NCI-H345 (cell line): ENCODE measurements around the gene TBC1D3B.
"Not testable (repeated sequence)": the region's sequence is repeated elsewhere in the genome, so short reads cannot be mapped to it uniquely, and the experiment has no call there.

Source experiments
- DNase-seq: peaks from one replicate; lab custom pipeline; 2025; lab: John Stamatoyannopoulos, UW

Gene TBC1D3B

DNA sequence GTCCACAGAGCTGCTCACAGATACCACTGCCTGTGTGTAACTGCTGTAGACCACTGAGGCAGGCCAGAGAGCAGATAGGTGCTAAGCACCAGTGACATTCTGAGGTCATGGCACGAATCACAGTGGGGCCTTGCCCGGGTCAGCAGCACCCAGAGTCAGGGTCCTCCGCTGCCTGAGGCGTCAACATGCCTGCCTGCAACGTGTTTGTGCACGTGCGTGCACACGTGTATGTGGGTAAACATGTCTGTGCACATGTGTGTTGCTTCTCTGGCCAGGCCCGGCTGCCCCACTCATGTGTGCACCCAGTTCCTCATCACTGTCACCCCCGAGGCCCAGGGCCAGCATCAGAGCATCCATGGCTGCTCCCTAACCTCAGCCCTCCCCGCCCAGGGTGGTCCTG, at the start of gene TBC1D3B:
Gene TBC1D3B, minus strand, starts transcription at position 101 of the 400 bp plus-strand sequence. CDS start 1,586 bp downstream, outside the sequence.
- DNase-seq, result not testable (repeated sequence)

DNA sequence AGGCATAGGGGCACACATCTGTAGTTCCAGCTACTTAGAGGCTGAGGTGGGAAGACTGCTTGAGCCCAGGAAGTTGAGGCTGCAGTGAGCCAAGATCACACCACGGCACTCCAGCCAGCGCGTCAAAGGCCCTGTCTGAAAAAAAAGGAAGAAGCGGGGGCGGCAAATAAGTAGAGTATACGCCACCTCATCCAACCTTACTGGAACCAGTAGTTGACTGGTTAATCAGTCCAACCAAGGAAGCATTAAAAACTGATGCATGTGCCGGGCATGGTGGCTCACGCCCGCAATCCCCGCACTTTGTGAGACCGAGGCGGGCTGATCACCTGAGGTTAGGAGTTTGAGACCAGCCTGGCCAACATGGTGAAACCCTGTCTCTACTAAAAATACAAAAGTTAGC, 46.5 kb upstream of the TBC1D3B start:
- not testable (repeated sequence) for DNase-seq

DNA sequence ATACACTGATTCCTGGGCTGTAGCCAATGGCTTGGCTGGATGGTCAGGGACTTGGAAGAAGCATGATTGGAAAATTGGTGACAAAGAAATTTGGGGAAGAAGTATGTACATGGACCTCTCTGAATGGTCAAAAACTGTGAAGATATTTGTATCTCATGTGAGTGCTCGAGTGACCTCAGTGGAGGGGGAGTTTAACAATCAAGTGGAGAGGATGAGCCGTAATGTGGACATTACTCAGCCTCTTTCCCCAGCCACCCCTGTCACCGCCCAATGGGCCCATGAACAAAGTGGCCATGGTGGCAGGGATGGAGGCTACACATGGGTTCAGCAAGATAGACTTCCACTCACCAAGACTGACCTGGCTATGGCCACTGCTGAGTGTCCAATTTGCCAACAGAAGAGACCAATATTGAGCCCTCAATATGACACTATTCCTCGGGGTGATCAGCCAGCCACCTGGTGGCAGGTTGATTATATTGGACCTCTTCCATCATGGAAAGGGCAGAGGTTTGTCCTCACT, 45.2 kb upstream of the TBC1D3B start:
- DNase-seq, result not testable (repeated sequence)

DNA sequence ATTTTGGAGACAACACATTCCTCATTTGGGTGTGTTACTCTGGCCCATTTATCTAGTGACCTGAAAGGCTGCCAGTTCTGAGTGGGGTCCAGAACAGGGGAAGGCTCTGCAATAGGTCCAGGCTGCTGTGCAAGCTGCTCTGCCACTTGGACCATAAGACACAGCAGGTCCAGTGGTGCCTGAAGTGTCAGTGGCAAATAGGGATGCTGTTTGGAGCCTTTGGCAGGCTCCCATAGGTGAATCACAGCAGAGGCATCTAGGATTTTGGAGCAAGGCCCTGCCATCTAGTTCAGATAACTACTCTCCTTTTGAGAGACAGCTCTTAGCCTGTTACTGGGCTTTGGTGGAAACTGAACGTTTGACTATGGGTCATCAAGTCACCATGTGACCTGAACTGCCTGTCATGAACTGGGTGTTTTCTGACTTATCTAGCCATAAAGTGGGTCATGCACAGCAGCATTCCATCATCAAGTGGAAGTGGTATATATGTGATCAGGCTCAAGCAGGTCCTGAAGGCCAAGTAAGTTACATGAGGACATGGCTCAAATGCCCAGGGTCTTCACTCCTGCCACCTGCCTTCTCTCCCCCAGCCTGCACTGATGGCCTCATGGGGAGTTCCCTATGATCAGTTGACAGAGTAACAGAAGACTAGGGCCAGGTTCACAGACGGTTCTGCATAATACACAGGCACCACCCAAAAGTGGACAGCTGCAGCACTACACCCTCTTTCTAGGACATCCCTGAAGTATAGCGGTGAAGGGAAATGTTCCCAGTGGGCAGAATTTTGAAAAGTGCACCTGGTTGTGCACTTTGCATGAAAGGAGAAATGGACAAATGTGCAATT, 44.5 kb upstream of the TBC1D3B start:
- DNase-seq, result not testable (repeated sequence)

DNA sequence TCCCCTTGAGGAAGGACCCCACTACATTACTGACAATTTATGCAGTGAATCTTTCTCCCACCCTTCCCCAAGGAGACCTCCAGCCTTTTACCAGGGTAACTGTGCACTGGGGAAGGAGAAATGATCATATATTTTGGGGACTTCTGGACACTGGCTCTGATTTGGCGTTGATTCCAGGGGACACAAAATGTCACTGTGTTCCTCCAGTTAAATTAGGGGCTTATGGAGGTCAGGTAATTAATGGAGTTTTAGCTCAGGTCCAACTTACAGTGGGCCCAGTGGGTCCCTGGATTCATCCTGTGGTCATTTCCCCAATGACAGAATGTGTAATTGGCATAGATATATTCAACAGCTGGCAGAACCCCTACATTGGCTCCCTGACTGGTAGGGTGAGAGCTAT, 43.1 kb upstream of the TBC1D3B start:
- not testable (repeated sequence) for DNase-seq

DNA sequence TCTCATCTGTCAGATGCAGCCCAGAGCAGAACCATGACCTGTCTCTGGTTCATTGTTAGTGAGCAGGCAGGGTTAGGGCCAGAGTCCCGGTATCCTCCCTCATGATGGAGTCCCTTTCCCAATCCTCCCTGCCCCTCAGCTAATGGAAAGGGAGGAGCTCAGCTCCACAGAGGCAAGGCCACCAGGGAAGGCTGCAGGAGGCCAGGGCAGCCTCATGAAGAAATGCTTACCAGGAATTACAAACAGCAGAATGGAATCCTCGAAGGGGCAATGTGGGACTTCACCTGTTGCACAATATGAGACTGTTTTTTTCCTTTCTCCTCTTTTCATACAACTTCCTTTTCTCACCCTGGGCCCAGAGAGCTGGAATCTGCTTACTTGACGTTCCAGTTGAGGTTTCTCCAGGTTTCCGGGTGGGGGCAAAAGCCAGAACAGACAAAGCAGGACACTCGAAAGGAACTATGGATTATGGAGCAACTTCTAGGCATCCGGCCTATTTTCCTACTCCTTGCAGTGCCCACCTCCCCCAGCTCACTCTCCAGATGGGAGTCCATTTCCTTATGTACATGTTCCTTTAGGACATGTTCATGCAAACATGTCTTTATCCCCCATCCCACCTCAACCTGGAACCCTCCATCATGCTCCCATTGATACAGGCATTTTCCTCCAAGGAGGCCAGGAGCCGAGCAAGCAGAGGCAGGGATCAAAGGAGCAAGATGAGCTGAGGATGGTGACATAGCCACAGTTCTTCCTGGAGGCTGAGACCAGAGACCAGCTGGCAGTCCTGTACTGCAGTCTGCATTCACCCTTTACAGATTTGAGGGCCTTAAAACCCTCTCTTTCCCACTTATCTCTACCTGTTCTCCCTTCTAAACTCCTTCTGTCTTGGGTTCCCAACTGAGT, 39.2 kb upstream of the TBC1D3B start:
- DNase-seq, result not testable (repeated sequence)

DNA sequence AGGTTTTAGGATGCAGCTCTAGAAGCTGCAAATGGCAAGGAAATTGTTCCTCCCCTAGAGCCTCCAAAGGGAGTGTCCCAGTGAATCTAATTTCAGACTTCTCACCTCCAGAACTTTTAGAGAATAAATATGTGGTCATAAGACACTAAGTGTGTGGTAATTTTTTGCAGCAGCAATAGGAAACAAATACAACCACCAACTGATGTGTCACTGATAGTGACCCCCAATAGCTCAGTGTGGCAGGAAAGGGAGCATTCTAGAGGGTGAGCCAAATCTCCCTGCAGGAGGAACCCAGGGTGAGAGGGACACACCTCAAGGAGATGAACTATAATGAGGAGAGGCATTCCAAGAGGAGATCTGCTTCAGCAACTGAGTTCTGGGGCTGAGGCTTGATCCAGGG, 38.5 kb upstream of the TBC1D3B start:
- DNase-seq, result no peak

DNA sequence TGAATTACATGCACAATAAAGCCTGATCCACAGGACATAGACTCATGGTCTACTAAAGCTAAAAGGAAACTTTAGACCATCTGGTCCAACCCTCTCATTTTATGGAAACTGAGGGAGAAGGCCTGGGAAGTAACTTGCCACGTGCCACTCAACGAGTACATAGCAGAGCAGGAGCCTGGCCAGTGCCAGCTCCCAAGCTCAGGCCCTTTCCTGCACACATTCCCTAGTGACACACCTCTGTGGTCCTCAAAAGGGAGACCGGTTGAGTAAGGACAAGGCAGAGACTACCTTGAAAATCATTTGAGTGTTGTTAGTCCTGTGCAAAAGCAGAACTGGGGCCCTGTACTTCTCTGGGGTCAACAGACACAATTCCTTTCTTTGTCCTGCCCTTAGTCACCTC, 37.3 kb upstream of the TBC1D3B start:
- DNase-seq, result no peak

DNA sequence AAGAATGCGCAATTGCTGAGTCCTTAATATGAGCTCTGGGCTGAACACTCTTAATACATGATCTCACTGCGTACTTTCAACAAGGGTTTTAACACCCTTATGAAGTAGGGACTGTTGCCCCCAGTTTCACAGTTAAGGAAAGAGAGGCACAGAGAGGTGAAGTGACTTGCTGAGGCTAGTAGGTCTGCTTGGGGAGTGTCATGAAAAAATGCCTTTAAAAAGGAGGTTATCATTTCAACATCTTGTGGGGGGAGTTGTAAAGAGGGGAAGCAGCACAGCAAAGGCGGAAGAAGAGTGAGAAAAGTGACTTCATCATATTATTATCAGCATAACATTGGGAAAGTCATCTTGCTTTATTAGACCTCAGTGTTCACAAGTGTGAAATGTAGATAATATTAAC, 36.5 kb upstream of the TBC1D3B start:
- no peak for DNase-seq

DNA sequence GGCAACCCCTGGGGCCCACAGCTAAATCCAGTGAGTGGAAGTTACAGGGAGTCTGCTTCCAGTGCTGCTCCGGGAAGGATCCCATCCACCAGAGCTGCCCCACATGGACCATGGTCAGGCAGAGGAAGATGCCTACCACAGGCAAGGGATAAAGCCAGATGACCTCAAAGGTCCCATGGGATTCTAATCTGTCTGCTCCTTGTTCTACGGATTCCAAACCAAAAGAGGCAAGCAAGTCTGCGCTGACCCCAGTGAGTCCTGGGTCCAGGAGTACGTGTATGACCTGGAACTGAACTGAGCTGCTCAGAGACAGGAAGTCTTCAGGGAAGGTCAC, 35.8 kb upstream of the TBC1D3B start:
- no peak for DNase-seq

DNA sequence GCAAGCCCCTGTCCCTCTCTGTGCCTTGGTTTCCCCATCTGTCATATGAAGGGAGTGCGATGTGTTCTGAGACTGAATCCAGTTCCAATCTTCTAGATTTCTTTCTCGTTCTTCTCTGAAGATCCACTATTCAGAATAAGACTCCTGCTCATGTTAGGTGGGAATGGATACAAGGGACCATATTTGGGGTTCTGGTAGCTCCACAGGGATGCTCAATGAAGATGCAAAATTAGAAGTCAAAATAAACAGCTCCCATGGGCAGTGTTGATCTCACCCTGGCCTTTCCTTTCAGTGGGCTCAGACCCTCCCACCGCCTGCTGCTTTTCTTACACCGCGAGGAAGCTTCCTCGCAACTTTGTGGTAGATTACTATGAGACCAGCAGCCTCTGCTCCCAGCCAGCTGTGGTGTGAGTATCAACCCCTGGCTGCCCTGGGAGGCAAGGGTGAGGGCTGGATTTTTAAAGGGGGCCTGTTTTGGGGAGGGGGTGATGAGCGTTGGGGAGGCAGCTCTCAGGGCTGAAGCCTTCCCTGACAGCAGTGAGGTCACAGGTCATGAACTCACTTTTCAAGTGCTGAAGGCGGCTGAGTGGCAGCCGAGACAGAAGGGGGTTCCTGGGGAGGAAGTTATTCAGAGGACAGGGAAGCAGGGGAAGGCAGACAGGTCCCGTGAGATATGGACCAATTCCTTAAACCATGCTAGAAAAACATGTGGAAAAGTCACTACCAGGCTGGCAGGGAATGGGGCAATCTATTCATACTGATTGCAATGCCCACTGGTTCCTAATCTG, 35.2 kb upstream of the TBC1D3B start:
- not testable (repeated sequence) for DNase-seq

DNA sequence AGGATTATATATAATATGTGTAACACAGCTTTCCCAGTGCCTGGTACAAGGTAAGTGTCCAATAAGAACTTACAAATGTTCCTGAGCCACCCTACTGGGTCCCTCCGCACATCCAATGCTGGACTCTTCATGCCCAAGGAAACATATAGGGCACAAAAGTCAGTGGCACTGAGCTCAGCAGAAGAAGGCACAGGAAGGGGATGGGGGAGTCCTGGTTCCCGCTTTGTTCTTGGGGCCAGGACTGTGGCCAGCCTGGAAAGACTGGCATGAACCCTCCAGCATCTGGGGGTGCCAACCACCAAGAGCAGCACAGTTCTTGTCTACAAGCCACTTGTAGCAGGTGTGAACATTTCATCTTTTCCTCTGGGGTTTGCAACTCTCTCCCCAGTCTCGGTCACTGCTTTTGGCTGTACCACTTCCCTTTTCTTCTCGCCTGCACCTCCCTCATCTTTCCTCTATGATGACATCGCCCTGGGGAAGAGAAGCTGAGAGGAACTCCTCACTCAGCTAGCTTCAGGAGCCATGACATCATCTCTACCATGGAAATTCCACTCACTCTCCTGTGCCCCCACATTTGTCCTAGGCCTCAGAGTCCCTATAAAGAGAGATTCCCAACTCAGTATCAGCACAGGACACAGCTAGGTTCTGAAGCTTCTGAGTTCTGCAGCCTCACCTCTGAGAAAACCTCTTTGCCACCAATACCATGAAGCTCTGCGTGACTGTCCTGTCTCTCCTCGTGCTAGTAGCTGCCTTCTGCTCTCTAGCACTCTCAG, 34.2 kb upstream of the TBC1D3B start, which contains the start of gene CCL4L2:
Gene CCL4L2, plus strand, starts transcription at position 625 of the 773 bp plus-strand sequence.
- DNase-seq, result not testable (repeated sequence)

DNA sequence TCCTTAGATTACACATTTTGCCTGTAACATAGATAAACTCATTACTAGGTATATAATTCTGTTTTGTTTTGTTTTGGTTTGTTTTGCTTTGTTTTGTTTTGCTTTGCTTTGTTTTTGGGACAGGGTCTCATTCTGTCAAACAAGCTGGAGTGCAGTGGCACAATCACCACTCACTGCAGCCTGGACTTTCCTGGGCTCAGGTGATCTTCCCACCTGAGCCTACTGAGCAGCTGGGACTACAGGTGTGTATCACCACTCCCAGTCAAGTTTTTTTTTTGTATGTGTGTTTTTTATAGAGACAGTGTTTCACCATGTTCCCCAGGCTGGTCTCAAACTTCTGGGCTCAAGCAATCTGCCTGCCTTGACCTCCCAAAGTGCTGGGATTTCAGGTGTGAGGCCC, 33.1 kb upstream of the TBC1D3B start:
- DNase-seq, result no peak

DNA sequence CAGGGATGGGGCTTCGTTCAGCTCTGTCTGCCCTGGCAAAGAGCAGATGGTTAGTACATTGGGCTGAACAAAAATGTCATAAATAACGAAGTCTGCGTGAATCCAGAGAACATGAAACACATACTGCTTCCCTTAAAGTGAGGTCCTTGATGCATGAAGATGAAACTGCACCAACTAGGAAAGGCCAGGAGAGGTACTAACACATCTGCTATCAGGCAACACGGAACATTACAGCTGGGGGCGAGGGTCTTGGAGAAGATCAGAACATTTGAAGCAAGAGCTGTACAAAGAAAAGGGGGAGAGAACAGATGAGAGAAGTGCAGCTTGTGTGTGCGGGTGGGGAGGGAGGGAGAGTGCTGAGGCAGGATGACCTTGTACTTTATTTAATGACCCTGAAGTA, 30.9 kb upstream of the TBC1D3B start:
- not testable (repeated sequence) for DNase-seq

DNA sequence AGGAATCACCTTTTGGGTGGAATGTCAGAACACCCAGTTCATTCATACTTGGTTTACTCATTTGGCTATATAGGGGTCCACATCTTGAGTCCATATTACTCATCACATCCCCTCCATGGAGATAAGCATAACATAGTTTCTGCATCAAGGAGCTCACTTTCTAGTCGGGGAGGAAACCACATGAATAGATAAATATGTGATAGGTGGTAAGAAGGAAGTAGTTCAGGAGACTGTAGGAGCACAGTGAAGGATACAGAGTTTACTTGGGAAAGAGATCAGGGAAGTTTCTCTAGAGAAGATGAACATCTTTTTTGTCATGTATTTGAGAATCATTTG, 30.0 kb upstream of the TBC1D3B start:
- DNase-seq, result not testable (repeated sequence)

DNA sequence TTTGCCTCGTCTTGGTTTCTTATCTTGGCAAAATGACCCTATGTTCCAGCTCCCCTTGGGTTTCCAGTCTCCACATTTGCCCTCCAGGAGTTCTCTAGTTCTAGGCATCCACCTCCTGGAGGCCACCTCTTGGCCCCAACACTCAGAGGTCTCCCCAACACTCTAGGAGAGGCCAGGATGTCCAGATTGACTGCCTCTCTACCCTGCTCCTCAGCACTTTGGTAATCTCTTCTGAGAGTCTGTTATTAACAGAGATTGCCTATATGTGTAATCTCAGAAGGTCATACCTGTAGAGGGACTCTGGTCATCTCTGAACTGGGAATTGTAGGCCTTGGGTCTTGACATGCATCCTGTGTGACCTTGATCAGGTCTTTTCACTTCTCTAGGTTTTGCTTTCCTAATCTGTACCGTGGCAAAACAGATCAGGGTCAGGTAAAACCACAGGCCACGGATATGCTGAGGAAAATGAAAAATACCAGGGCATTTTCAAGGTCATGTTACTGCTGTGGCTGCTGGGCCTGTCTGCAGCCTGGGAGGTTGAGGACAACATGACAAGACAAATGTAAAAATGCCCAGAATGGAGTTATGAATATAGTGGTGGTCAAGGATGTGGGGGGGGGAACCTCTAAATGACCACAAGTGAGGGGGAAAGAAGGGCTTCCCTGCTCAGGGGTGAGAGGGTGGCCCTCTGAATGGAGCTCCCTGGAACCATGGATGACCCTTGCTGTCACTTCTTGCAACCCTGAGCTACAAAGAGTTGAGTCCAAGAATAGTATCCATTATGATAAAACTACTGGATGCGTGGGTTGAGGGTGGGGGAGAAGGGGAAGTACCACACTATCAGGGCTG, 29.4 kb upstream of the TBC1D3B start:
- DNase-seq, result no peak

DNA sequence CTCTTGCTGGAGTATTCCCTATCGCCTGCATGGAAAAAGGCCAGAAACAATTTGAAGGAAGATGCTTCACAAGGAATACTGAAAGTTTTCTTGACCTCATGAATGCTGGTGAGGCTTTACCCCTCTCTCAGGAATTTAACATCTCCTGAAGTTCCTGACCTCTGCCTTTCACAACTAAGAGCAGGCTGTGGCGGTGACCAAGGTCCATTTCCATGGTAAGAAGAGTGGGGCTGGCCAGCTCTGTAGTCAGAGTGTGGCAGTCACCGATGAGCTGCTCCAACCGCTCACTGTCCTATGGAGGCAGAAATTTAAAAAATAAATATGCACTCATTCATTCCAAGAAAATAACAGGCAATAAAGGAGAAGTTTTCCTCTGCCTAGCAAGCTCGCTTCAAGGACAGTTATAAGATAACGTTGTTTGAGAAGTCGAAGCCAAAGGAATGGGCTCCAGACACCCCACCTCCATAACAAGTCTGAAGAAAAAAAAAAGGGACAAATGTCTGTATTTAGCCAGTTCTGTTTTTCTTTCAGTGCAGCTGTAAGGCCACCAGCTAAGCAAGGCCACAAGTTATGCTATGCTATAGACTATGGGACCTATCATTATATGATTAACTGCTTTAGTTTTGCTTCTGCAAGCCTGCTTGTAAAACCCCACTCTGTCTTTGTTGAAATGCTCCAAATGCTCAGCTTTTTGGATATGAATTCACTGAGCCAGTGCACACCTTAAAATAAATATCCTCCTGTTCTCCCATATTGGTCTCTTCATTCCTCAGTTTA, 28.5 kb upstream of the TBC1D3B start:
- DNase-seq, result no peak

DNA sequence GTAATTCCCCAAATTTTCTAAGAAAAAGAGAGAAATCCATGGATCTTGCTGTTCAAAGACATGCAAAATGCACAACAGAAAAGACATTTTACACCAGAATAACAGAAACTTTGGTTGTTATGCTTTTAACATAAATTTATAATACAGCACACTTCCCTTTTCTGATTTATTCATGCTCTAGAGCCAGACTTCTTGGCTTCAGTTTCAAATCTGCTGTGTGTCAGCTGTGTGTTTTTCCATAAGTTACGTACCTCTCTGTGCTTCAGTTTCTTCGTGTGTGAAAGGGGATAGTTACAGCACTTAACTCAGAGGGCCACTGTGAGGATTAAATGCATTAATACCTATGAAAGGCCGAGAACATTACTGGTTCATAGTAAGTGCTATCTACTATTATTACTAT, 26.9 kb upstream of the TBC1D3B start:
- DNase-seq, result no peak

DNA sequence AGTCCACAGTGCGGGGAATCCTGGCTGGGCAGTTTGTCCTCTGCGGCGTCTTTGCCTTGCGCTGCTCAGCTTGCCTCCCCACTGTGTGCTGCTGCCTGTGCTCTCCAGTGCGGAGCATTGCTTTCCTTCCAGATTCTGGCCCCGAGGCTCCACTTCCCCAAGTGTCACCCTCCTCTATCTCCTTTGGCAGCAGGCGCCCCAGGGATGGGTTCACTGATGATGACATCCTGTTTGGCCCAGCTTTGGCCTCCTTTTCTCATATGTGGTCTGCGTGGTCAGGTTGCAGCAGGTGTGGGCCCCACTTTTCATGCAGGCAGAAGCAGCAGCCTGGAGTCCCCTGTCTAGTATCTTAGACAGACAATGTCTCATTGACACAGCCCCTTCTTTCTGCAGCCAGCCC, 25.1 kb upstream of the TBC1D3B start:
- not testable (repeated sequence) for DNase-seq
